GM04503 (cell line): Measurements from ENCODE around the gene POSTN.
"Not testable (repeated sequence)": the region's sequence is repeated elsewhere in the genome, so short reads cannot be mapped to it uniquely, and the experiment has no call there.

Source experiments
- DNase-seq: peaks from one replicate; pipeline ENCODE4 v3.0.0-alpha.2; 2012; ENCODE audit warnings: low read depth

The POSTN gene

DNA sequence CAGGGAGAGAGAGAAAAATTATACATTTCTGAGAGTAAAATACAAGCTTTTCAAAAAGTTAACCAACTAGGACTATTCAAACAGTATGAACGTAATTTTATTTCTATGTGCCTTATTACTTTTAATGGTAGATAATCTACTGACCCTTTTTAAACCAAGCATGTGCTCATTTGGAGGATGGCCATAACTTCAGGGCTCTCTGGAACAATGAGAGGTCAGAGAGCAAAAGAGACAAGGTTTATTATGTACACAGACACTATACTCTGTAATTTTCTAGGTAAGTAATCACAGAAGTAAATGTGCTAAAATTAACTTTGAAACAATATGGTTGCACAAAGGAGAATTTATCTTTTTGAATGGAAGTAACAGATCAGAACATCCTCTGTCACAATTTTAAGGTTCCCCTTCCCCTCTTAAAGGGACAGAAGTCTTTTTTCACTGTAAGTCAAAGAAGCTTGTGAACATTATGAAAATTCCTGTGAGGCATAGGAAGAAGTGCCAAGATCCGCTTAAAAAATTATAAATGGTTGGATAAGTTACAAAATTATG is 1.0 kb downstream of the POSTN start:
- DNase-seq, result no peak

DNA sequence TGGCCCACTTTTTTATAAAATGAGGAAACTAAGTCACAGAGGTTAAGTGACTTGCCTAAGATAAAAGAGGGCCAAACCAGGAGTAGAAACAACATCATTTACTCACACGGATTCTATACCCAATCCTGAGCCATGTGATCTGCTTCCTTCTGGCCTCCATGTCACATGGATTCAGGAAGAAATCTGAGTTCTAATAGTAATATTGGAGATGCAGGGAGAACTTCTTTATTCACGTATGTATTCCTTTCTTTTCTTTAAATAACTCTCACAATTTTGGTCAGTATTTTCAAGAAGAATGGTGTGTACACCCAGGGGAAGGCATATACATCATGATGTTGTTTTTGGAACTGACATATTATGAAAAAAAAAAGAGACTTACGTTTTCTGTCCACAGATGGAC is 1.8 kb downstream of the POSTN start:
- no peak for DNase-seq

DNA sequence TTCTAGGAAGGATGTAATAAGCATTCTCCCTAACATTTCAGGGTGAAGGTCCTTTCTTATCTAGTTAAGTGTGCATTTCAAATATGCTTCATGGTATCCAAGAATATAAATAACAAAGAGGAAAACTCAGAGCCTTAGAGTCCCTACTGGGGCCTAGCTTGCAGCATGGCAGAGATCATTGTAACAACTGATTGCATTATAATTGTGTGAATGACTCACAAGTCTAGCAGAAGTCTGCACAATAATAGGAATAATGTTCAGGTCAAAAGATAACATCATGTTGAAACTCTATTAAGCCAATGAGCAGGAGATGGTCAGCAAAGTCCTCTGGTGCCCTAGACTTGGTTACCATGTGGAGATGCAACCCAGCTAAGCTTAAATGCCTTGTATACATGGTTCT is 3.4 kb downstream of the POSTN start:
- peak; percentile 30 for DNase-seq

DNA sequence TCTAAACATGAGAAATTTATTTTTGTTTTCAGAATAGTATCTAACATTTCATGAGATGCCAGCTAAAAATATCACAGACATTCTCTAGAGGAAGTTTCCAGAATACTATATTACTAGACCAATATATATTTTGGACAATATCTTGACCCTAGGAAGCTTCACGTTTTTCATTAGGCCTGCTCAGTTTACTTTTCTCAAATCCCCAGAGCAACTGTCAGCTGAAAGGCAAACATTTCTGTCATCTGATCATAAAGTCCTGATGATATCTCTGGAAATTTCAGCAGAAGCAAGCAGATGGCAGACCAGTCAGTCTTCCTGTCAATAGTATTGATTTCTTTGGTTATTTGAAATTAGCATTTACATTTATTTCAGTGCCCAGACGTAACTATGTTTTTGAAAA is 4.0 kb downstream of the POSTN start:
- DNase-seq, result no peak

DNA sequence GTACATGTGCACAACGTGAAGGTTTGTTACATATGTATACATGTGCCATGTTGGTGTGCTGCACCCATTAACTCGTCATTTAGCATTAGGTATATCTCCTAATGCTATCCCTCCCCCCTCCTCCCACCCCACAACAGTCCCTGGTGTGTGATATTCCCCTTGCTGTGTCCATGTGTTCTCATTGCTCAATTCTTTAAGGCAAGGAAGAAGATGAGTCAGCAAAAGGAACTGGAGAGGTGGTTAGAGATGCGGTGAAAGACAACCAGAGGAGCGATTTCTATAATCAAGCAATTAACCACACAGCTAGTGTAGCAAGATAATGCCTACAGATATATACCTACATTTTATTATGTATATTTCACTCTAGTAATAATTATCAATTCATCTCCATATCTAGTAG is 9.2 kb downstream of the POSTN start:
- DNase-seq, result not testable (repeated sequence)

DNA sequence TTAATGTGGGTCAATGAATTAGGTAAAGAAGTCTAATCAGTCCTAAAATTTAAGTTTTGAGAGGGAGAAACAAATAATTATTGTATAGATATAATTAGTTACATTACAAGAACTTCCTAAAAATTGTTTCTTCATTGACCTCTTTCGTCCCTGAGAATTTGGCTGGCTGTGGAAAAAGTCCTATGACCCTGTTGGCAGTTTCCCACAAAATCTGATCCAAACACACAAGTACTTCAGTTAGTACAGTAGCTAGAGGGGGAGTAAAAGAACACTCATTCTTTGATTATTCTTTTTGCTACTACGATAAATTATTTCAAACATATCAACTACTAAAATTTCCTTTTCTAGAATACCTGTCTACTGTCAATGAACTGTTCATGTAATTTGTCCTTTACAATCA is 11.3 kb downstream of the POSTN start:
- no peak for DNase-seq

DNA sequence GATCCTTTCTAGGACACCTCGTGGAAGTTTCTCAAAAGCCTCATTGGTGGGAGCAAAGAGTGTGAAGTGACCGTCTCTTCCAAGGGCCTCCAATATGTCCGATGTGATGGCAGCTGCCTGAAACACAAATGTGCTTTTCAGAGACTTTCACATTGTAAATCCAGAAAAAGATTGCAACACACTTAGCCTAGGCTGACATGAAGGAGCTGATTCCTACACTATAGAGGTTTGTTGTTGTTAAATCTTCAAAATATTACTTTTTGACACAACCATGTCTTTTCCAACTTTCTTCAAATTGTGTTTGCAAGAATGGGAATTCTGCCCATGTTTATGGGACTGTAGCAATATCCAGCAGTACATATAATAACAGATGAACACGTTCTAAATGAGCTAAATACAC is 12.4 kb downstream of the POSTN start:
- DNase-seq, result no peak

DNA sequence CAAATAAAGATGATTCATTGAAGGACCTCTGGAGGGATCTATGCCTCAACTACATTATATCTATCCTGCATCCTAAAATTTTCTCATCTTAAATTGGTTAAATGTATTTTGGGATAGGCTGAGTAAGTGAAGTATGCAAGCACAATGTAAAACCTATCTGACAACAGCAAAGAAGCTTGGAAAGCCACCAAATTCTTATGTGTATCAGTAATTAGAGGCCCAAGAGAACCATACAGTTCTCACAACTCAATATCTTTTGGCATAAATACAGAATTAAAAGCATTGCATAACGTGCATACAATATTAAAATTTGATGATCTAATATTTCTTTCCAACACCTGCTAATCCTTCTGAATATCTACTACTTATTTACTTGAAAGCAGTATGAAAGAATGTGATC is 13.0 kb downstream of the POSTN start:
- DNase-seq, result no peak

DNA sequence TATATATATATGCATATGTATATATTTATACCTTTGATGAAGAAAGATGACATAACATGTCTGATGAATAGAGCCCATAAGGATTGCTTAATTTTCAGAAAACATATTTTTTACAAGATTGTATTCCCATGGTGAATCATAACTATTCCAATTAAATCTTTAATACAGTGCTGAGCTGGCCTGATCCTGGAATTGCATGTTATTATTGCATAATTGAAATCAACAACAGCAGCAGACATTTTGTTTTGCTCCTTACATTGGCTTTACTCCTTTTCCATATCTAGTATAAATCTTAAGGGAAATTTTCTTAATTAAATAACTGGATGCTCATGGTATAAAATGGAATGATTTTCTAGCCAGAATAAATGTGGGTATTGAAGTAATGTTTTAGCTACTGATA is 22.0 kb downstream of the POSTN start:
- no peak for DNase-seq

DNA sequence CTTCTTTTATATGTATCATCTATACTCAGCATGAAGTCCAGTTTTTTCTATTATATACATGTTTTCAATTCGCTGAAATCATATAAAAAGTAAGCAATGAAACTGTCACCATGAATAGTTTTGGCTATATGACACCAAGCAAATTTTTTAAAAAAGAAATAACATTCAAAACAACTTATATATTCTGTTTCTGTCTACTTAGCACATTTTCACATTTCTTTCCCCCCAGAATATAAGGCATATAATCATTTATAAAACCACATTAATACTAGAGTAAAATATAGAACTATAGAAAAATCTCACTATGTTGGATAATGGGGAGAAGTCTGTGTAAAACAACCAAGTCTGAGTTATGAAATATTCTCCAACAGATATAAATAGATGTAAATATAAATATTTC is 33.1 kb downstream of the POSTN start:
- DNase-seq, result no peak

DNA sequence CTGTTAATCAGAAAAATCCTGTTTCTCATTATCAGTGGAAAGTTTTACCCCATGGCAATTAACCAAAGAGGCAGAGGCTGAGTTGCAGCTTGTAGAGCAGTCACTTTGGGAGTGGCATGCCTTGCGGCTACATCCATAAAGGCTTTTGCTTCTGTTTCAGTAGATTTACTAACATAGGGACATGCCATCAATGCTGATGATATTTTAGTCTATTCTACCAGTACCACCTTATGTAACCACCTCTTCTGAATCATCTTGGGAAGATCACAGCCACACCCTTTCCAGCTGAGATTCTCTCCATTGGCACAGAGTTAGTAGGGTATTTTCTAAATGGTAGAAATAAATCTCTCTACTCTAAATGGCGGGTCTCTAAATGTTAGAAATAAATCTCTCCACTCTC is 37.5 kb downstream of the POSTN start:
- no peak for DNase-seq

DNA sequence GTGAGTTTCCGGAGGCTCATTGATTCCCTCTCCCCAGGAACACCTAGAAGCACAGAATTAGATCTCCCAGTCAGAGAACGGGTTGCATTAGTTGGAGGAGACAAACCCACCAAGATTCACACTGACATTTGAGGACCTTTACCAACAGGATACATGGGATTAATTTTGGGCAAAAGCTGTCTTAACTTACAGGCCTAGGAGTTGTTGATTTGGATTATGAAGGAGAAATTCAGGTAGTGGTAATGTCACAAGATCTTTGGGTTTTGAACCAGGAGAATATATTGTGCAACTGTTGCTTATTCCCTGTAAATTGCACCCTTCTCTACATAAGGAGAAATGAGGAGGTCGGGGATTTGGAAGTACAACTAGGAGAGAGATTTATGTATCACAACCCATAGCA is 38.0 kb downstream of the POSTN start:
- no peak for DNase-seq

DNA sequence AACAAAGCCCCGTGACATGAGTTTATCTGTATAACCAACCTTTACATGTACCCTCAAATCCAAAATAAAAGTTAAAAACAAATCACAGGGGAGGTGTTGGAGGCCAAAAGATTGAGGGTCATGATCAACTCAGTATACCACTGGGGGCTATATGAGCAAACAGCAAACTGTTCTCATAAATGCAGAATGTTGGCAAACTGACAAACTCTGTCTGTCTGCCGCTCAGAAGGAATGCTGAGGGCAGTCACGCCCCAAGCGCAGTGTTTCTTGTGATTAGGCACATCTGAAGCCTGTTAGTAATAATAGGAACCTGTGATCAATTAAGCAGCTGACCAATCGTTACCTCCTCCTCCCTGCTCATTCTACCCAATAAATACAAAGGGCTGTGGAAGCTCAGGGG is 39.8 kb downstream of the POSTN start:
- DNase-seq, result not testable (repeated sequence)

DNA sequence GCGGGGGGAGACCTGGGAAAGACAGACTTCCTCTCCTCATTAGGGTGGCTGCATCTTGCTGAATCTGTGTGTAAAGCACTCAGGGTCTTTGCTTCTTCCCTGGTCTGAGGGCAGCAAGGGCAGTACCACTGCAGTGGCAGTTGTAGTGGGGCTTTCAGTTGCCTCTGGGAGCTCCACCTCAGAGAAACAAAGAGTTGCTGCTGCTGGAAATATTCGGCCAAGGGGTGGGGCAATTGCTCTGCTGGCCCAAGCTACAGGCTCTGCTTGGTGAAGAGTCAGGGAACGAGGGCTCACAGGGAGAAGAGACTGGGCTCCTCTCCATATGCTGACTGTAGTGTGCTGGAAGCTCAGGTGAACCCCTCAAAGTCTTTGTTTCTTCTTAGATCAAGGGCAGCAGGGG is 52.5 kb downstream of the POSTN start:
- DNase-seq, result no peak

DNA sequence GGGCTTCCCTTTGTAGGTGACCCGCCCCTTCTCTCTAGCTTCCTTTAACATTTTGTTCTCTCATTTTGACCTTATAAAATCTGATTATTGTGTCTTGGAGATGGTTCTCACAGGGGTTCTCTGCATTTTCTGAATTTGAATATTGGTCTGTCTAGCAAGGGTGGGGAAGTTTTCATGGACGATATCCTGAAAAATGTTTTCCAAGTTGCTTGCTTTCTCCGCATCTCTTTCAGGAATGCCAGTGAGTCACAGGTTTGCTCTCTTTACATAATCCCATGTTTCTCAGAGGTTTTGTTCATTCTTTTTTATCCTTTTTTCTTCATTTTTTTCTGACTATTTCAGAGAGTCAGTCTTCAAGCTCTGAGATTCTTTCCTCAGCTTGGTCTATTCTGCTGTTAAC is 53.6 kb downstream of the POSTN start:
- DNase-seq, result no peak

DNA sequence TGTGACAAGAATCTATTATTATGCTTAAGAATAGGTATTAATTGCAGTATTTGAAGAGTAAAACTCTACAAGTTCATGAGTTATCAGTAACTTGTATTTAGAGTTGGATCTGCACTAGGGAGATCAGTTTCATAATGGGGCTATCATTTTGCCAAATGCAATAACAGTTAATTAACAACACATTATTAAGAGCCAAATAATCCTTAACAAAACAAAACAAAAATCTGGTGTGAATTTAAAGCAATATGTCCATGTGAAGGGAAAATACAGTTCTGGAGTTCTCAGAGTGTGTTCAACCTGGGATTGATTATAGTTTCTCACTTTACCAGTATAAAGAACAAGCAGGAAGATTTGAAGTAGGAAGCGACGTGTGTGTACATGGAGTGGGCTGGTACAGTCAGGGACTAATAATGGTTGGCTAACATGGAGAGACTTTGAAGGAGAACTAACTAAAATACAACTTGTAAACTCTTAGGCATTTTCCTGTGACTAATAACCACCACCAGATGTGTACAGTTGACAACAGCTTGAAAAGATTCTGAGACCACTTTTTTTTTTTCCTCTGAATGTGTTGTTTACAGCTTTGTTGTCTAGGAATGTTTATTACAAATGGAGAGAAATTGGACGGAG is 58.5 kb downstream of the POSTN start:
- peak; percentile 90 for DNase-seq

DNA sequence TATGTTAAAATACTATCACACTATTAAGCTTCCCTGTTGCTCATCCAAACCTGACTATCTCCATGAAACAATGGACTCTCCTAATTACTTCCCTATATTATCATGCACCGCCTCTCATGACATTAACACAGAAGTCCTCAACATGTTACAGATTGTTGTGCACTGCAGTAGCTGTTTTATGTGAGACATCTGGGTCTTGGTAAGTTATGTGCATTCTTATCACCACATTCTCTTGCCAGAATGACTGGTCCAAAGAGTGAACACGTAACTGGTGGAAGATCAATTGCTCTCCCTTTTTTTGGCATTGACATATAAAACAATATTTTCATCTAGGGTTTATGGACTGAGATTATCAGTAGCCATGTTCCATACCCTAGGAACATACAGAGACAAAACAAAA is 59.4 kb downstream of the POSTN start:
- DNase-seq, result no peak

DNA sequence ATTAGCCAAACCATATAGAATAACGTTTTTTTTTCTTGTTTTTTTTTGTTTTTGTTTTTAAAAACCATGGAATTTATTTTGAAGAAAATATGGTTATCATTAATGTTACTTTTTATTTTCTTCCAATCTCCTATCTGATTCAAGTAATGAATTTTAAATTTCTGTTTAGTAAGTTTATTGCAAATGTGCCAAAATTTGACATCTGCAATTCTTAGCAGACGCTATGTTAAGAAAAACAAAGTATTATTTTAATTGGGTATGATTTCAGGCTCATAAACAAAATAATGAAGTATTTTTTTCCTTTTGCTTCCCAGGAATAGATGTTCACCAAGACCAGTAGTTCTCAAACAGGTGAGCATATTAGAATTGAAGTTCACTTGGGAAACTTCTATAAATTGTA is 63.1 kb downstream of the POSTN start:
- DNase-seq, result no peak

DNA sequence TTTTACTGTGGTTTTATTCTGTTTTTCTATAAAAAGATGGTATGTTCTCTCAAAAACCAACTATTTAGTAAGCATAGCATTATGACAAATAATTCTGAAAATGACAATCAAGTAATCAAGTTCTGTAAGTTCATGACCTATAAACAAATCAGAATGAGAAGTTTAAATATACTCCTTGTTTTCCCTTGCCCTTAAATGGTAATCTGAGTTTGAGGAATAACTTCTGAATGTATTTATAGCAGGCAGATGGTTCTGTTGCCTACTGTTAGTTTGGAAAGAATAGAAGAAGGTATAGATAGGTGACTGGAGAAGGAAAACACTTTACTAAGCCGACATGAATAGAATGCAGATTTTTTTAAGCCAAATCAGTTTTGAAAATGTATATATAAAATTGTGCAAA is 63.9 kb downstream of the POSTN start:
- DNase-seq, result no peak

DNA sequence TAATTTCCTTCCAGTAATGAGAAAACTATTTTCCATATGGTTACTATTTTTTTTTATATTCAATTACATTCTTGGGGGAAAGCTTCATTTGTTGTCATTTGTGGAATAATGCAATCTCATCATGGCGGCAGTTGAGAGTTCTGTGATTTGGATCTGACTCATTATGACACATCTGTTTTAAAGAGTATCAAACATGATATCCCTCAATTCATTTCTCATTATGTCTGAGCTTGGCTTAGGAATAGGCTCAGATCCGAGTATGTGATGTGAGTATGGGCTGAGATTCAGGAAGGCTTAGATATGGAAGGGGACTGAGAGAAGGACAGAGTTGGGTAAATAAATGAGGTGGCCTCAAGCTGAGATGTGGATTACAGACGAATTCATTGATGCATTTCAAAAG is 64.4 kb downstream of the POSTN start:
- peak; percentile 63 for DNase-seq

DNA sequence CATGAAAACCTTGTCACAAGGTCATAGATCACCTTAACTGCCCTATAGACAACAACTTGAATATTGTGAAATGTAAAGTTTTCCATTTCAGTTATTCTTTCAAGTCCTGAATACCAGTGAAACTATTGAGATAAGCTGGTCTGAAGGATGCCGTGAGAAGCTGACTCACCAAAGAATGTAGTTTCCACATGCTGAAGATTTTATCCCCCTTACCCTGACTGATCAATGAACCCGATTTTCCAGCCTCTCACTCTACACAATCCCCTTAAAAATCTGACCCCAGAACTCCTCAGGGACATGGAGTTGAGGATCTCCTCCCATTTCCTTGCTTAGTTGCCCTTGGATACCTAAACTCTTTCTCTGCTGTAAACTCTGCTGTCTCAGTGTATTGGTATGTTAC is 67.5 kb downstream of the POSTN start:
- DNase-seq, result peak; percentile 23

DNA sequence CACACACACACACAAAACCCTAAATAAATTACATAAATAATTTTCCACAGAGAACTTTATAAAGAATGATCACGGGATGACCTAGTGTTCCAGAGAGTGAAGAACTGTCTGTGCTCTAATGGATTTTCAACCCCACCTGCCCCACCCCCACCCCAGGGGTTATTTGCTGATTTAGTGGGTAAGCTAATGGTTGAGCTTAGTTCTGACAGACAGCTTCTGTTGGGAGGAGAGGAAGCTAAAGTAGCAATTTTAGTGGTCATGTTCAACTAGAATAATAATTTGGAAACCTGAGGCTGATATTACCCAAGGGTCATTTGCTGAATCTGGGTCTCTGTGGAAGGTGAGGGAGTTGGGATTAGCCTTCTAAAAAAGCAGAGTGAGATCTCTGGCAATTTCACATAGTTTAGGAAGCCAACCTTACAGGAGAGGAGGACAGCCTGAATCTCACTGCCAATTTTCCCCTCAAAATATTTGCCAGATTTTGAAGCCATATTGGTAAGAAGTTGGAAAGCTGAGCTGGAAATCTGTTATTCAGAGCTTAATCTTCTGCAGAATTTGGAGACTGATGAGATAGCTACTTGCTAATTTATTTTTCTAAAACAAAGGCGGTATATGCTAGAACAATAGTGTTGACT is 68.7 kb downstream of the POSTN start:
- DNase-seq, result no peak

DNA sequence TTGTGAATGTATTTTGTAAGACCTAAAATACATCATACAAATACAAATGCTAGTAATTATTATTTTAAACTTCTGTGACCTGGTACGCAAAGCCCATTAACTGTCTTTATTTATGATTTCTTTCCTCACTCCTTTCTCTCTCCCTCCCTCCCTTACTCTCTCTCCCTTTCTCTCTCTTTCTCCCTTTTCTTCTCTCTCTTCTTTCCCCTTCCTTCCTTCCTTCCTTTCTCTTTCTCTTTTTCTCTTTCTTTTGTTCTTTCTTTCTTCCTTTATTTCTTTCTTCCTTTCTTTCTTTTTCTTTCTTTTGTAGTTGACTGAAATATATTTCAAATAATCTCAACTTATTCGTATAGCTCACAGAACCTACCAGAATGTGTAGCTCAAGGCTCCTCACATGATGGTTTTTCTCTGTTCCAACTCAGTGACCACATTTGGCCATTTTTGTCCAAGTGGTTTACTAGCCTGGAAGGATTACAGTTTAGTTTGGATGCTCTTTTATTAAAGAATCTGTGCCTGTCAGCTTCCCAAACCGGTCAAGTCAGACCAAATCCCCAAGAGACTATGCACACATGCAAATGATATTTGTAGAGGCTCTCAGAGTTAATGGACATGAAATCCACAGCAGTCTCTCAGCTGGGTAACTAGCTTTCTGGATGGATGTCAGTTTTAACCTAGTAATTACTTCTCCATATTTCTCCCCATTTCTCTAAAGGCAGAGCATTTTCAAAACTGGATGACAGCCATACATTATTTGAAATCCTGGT is 71.7 kb downstream of the POSTN start:
- peak; percentile 94 for DNase-seq
